SK-N-SH (cell line): ENCODE data around the gene ERC2.

ENCODE experiments used
- CTCF ChIP-seq: fragments of 200-600 bp; sonication (generic); IDR thresholded peaks from 2 replicates; pipeline ENCODE4 v1.6.1; 2017; ENCODE audit warnings: antibody characterized with exemption, mild to moderate bottlenecking, moderate library complexity
- EP300 ChIP-seq, 2 experiments: IDR thresholded peaks; 2 replicates each; pipeline versions ENCODE4 v1.4.0 to v1.6.1; 2012; ENCODE audit warnings: borderline replicate concordance in 1 of 2, low read depth in 1 of 2, low read length in 1 of 2
- EZH2phosphoT487 ChIP-seq: fragments of 200-600 bp; sonication (generic); IDR thresholded peaks from 2 replicates; pipeline ENCODE4 v1.6.1; 2017; ENCODE audit warnings: low read depth, mixed run types, mild to moderate bottlenecking, antibody characterized with exemption, moderate library complexity, borderline replicate concordance
- JUND ChIP-seq: IDR thresholded peaks from 2 replicates; pipeline ENCODE4 v1.4.0; 2012
- MXI1 ChIP-seq: IDR thresholded peaks from 2 replicates; pipeline ENCODE4 v1.6.1; 2012; ENCODE audit warnings: mild to moderate bottlenecking, low read depth, low read length, improper control_type of control experiment
- NFIC ChIP-seq: IDR thresholded peaks from 2 replicates; pipeline ENCODE4 v1.4.0; 2012; ENCODE audit warnings: borderline replicate concordance
- POLR2AphosphoS5 ChIP-seq: IDR thresholded peaks from 2 replicates; pipeline ENCODE4 v1.6.1; 2012; ENCODE audit warnings: low read depth, low read length
- RAD21 ChIP-seq: IDR thresholded peaks from 2 replicates; pipeline ENCODE4 v1.6.1; 2012; ENCODE audit warnings: mild to moderate bottlenecking, low read length
- REST ChIP-seq: IDR thresholded peaks from 2 replicates; pipeline ENCODE4 v1.6.1; 2012; ENCODE audit warnings: mild to moderate bottlenecking, low read depth, low read length, moderate library complexity
- SIN3A ChIP-seq: IDR thresholded peaks from 2 replicates; pipeline ENCODE4 v1.6.1; 2012; ENCODE audit warnings: low read depth, mild to moderate bottlenecking, low read length, moderate library complexity, borderline replicate concordance
- TCF12 ChIP-seq: IDR thresholded peaks from 2 replicates; pipeline ENCODE4 v1.4.0; 2012
- USF1 ChIP-seq: IDR thresholded peaks from 2 replicates; pipeline ENCODE4 v1.4.0; 2012; ENCODE audit warnings: low read depth, borderline replicate concordance
- USF2 ChIP-seq: fragments of 150-350 bp; IDR thresholded peaks from 2 replicates; pipeline ENCODE4 v1.6.1; 2017; ENCODE audit warnings: antibody characterized with exemption, low read length, low read depth, borderline replicate concordance
- YY1 ChIP-seq: IDR thresholded peaks from 2 replicates; pipeline ENCODE4 v1.4.0; 2012; ENCODE audit warnings: low read depth, mild to moderate bottlenecking

- TF ChIP-seq CTCF (no peak), EZH2phosphoT487 (no peak), TCF12 (no peak), USF2 (no peak), SIN3A (no peak), EP300 (IDR thresholded peaks at IDR 0.05; ENCODE audit: borderline replicate concordance in 1 of 2, low read depth in 1 of 2, low read length in 1 of 2) (no peak), REST (no peak), USF1 (no peak), JUND (no peak), MXI1 (no peak), POLR2AphosphoS5 (no peak), RAD21 (no peak), NFIC (no peak), YY1 (no peak)
Observed at GRCh38 chr3:55571913-55572312, 896.4 kb downstream of the ERC2 start.
